DMS53 (cell line): ENCODE data around the gene SGCE.

Source experiments
- DNase-seq: peaks from one replicate; lab custom pipeline; 2025; lab: John Stamatoyannopoulos, UW

The SGCE gene

DNA sequence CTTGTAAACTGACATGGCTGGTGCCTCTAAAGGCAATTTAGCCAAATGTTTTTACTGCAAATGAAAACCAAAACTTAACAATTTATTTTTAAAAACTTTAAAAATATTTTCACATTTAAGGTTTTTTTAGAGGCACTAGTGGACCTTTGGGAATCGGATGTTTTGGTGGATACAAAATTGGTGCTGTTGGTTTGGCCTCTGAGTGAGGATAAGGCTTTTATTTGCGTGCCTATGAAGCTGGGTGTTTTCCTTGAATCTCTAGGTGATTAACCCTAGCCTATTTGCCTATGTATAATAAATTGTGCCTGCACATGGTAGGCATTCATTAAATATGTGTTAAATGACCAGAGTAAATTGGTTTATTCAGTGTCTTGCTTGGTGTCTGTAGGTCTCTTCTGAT is 2.9 kb upstream of the SGCE start:
- DNase-seq: peak; percentile 63

DNA sequence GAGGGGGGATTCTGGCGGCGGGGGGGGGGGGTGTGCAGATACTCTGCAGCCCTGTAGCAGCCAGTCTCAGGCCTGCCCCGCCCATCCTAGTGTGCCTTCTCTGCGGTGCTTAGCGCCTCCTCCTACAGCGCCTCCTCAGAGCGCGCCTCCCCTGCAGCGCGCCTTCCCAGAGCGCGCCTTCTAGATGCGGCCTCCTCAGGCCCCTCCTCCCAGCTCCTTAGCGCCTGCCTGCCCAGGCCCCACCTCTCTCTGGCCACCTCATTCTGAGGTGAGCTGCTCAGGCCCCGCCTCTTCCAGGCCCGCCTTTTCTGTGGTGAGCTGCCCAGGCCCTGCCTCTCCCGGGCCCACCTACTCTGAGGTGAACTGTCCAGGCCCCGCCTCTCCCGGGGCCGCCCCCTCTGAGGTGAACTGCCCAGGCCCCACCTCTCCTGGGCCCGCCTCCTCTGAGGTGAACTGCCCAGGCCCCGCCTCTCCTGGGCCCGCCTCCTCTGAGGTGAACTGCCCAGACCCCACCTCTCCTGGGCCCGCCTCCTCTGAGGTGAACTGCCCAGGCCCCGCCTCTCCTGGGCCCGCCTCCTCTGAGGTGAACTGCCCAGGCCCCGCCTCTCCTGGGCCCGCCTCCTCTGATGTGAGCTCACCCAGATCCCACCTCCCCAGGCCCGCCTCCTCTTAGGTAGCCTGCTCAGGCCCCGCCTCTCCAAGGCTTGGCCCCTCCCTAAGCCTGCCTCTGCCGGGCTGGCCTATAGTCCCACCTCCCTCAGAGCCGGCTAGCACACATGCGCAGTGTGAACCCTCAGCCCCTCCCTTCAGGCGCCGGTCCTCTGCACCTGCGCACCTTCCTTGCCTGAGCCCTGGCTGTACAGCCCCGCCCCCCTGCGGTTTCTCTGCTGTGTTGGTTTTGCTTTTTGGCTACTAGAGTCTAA is 2.1 kb upstream of the SGCE start:
- DNase-seq: peak; percentile 100

- peak; percentile 93 for DNase-seq
Observed at GRCh38 chr7:94656925-94657731, 1.2 kb upstream of the SGCE start.

- no peak for DNase-seq
Observed at GRCh38 chr7:94656658-94656924, 658 bp upstream of the SGCE start.

DNA sequence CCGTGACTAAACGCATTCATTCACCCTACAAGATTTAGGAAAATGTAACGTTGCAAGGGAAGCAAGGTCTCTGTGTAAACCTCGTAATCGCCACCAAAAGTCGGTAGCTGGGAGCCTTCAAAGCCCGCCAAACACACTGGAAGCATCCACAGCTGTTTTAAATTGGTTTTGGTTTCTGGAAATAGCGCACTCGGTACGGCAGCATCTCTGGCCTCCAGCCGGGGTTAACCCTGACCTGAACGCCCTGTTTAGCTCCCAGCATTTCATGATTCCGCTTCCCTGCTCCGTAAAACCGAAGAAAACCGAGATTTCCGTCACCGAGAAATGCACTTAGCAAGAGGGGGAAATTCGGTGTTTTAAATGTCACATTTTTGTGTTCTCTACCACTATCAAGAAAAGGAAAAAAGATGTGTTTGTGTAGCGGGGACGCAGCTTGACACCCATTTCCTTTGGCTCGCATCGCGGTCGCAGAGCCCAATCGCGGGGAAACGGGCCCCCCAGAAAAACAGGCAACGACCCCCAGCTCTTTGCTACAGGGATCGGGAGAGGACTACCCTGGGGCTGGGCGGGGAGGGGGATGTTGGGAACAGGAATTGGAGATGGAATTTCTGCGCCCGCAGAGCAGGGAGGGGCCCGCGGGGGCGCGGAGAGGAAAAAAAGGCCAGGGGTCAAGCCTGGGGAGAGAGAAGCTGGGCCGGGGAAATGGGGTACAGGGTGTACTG is 646 bp downstream of the SGCE start:
- peak; percentile 71 for DNase-seq

GRCh38 chr7:94654783-94655125 is 1.2 kb downstream of the SGCE start:
- DNase-seq: no peak

GRCh38 chr7:94650147-94651051 is 5.5 kb downstream of the SGCE start:
- no peak for DNase-seq

DNA sequence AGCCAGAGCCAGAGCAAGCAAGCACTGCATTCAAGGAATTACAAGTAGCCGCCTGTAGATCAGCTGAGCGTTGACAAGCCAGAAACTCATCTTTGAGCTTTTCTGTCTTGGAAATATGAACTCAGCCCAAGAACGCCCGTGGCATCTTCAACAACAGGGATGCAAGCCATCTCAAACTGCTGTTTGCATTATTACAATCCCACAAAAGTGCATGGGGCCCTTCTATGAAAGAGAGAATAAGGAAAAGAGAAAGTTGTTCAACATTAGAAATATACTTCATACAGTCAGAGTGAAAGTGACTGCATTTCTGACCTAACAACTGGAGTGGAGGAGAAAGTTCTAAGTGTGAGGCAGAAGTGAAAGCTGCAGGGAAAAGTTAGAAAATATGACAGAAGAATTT is 6.5 kb downstream of the SGCE start:
- no peak for DNase-seq

- DNase-seq: no peak
Observed at GRCh38 chr7:94648731-94649130, 7.2 kb downstream of the SGCE start.

GRCh38 chr7:94647295-94647694 is 8.6 kb downstream of the SGCE start:
- no peak for DNase-seq

DNA sequence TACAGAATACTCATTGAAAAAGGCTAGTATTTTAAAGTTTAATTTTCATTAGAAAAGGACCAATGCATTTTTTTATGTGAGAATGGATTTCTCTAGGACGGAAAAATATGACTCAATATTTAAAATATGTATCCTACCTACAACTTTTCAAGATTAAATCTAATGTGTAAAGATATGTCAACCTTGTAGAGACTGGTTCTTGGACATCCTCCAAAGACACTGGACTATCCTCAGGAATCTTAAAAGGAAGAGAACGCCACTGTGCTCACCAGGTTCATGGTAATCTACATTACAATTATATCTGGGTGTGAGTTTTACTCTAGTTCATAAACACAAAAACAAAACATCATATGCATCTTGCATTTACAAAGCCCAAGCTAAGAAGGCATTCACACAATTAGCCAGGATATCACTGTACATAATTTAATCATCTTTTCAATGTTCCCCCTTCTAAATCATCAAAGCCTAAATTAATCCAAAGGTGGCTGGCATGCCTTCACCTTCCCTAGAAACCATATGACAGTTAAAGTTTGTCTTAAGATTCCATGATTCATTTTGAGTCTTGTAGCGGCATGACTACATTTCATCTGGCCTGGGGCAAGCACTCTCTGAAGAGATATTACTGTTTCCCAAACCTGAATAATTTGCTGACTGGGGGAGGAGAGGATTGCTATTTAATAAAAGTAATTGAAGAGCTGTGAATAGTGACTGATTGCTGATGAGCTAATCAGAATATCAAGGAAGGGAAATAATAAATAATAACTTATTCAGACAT is 12.0 kb downstream of the SGCE start:
- DNase-seq: no peak

- no peak for DNase-seq
Observed at GRCh38 chr7:94642838-94643653, 12.9 kb downstream of the SGCE start.

DNA sequence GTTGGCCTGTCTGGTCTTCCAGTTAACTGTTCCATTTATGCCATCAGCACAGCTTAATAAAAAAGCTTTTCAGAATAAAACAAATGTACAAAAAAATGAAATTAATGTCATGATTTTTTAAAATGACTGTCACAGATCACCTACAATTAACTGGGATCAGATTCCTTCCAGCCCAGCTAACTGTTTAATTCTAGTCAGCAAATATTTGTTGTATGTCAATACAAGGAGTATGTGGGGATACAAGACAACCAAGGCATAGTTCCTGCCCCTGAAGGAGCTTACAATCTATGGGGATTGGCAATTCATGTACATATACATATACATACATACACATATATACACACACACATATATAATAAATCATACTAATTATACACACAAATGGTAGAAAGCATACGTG is 16.5 kb downstream of the SGCE start:
- DNase-seq: peak; percentile 20

- DNase-seq: no peak
Observed at GRCh38 chr7:94635687-94636086, 20.2 kb downstream of the SGCE start.

- DNase-seq: no peak
Observed at GRCh38 chr7:94634502-94634901, 21.4 kb downstream of the SGCE start.

DNA sequence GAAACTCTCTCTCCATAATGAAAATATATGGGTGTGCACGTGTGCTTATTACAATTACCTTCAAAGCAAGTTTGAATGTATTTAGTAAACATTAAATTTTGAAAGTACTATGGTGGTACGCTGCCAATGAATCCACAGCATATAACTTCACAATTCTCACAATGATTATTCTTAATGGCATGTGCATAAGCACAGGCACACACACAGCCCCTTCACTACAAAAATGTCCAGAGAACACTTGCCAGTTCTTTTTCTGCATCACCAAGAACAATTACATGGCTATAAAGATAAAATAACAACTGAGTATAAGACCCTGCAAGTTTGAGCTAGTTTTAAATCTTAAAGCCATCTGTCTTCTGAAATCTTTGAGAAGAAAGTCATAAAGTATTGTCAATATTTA is 22.2 kb downstream of the SGCE start:
- DNase-seq: no peak

GRCh38 chr7:94633014-94633341 is 23.0 kb downstream of the SGCE start:
- DNase-seq: no peak

DNA sequence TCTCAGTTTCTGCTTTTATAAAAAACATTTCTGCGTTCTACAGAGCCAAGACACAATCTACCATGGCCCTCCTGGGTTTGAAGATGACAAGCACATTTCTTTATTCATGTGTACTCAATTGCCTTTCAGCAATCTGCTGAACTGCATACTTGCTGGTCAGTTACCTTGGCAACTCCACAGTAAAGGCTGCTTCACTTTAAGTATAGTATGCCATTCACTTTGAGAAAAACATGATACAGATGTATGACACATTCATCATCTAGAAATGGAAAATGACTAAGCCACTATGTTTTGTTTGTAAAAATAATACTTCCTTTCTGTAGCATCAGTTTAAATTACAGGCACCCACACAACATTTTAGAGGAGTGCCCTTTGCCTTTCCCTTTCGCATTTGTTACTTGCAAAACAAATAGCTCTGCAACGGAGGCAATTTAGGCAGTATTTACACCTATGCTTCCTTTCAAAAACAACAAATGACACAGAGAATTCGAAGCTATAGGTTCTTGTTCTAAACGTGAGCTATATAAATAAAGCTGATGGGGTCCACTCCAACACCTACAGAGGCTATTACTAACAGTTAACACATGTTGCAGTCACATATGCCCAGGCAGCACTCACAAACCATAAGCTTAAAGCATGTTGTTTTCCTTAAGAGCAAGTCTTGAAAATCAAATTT is 23.5 kb downstream of the SGCE start:
- DNase-seq: peak; percentile 68

DNA sequence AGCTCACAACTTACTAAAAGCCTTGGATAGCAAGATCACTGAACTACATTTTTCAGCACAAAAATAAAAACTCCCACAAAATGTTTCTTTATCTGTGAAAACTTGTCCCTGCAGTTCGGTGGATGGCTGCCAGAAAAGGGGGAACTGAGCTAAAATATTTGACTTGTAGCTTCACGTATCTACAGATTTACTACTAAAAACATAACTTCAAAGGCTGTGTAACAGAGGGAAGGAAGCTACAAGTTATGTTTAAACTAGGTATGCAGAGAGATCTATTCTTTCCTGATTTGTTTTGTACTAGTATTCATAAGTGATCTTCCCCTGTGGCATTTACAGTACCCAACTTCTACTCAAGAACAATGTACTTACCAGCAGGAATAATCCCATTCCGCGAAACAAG is 25.1 kb downstream of the SGCE start:
- no peak for DNase-seq

DNA sequence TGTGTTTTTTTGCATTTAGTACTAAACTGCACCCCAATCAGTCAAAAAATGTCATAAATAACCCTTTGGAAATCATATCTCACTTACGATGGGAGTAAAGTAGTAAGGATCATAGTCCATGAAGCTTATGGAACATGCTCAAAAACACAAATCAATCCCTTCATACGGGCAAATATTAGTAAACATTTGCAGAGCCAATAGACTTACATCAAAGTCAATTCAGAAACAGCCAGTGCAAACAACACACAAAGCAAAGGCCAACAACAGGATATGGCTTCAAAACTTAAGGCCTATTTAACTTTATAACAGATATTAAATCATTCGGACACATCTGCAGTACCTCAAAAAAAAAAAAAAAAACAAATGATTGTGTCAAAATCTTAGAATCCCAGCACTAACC is 32.1 kb downstream of the SGCE start:
- DNase-seq: peak; percentile 68
